ENCODE measurements around the gene P4HTM.
A peak's percentile ranks its signal among the peaks of the same experiment; 100 is the strongest.

DNA sequence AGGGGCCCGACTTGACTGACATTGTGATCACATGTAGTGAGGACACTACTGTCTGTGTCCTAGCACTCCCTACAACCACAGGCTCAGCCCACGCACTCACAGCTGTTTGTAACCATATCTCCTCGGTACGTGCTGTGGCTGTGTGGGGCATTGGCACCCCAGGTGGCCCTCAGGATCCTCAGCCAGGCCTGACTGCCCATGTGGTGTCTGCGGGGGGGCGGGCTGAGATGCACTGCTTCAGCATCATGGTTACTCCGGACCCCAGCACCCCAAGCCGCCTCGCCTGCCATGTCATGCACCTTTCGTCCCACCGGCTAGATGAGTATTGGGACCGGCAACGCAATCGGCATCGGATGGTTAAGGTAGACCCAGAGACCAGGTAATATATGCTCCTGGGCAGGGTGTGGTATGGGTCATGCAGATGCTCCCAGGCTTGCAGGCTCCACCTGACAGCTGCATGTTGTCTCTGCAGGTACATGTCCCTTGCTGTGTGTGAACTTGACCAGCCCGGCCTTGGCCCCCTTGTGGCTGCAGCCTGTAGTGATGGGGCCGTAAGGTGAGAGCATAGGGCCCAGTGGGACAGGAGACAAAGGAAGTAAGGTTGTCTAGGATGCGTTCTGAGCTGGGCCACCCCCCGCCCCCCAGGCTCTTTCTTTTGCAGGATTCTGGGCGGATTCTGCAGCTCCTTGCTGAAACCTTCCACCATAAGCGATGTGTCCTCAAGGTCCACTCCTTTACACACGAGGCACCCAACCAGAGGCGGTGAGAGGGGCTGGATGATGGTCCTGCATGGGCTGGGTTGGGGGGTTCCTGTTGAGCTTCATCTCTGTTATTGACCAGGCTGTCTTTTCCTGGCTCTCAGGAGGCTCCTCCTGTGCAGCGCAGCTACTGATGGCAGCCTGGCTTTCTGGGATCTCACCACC, 24.0 kb downstream of the P4HTM start:
- TF ChIP-seq, protein P1, sequence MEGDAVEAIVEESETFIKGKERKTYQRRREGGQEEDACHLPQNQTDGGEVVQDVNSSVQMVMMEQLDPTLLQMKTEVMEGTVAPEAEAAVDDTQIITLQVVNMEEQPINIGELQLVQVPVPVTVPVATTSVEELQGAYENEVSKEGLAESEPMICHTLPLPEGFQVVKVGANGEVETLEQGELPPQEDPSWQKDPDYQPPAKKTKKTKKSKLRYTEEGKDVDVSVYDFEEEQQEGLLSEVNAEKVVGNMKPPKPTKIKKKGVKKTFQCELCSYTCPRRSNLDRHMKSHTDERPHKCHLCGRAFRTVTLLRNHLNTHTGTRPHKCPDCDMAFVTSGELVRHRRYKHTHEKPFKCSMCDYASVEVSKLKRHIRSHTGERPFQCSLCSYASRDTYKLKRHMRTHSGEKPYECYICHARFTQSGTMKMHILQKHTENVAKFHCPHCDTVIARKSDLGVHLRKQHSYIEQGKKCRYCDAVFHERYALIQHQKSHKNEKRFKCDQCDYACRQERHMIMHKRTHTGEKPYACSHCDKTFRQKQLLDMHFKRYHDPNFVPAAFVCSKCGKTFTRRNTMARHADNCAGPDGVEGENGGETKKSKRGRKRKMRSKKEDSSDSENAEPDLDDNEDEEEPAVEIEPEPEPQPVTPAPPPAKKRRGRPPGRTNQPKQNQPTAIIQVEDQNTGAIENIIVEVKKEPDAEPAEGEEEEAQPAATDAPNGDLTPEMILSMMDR (IDR thresholded peaks at IDR 0.05; ENCODE audit: insufficient read depth, low read depth, low read length): peak; percentile 44
- TF ChIP-seq EZH2 (IDR thresholded peaks at IDR 0.05; ENCODE audit: insufficient read depth, low read length): no peak
